Fibroblast of lung (primary cell): Measurements from ENCODE around the gene CHAT. TPM values are rescaled to one million over a fixed set of nuclear protein-coding genes. Genes with fewer than 3 reads are reported as not detected.

Source experiments
- DNase-seq, 2 donors: peaks; one replicate each; pipeline versions ENCODE4 v3.0.0 to v3.0.0-alpha.2; 2010; ENCODE audit warnings: low read depth in 2 of 2
- H2AFZ ChIP-seq: 2 replicates; pipeline ENCODE4 v1.5.1; 2012; ENCODE audit warnings: low read length, control low read depth, inconsistent platforms
- H3K27ac ChIP-seq: 2 replicates; pipeline ENCODE4 v1.5.1; 2011; ENCODE audit warnings: low read length, control low read depth; ENCODE audit not compliant: insufficient read depth
- H3K27me3 ChIP-seq: 2 replicates; pipeline ENCODE4 v1.5.1; 2011; ENCODE audit warnings: mild to moderate bottlenecking, low read length; ENCODE audit not compliant: control insufficient read depth, insufficient read depth
- H3K36me3 ChIP-seq: 2 replicates; pipeline ENCODE4 v1.5.1; 2011; ENCODE audit warnings: low read length; ENCODE audit not compliant: control insufficient read depth, insufficient read depth
- H3K4me1 ChIP-seq: 2 replicates; pipeline ENCODE4 v1.5.1; 2011; ENCODE audit warnings: low read length; ENCODE audit not compliant: control insufficient read depth, insufficient read depth; ENCODE audit errors: extremely low read depth
- H3K4me2 ChIP-seq: 2 replicates; pipeline ENCODE4 v1.5.1; 2011; ENCODE audit warnings: low read length, control low read depth; ENCODE audit not compliant: insufficient read depth; ENCODE audit errors: extremely low read depth
- H3K4me3 ChIP-seq, 4 experiments: fragments of 200-600 bp in 1 of 4; sonication (generic) in 1 of 4; replicated peaks in 1 of 4; 2 replicates each; pipeline ENCODE4 v1.5.1; 2011 to 2016; ENCODE audit warnings: low read length in 4 of 4, low read depth in 3 of 4, mild to moderate bottlenecking in 3 of 4, control low read depth in 2 of 4, inconsistent platforms in 1 of 4, mixed read lengths in 1 of 4; ENCODE audit not compliant: insufficient read depth in 1 of 4; ENCODE audit errors: control extremely low read depth in 1 of 4
- H3K79me2 ChIP-seq: 2 replicates; pipeline ENCODE4 v1.5.1; 2012; ENCODE audit warnings: mild to moderate bottlenecking, low read length, inconsistent platforms; ENCODE audit not compliant: control insufficient read depth, insufficient read depth
- H3K9ac ChIP-seq: 2 replicates; pipeline ENCODE4 v1.5.1; 2011; ENCODE audit warnings: mild to moderate bottlenecking, low read length, control low read depth; ENCODE audit not compliant: insufficient read depth
- H3K9me3 ChIP-seq: 2 replicates; pipeline ENCODE4 v1.5.1; 2012; ENCODE audit warnings: low read depth, low read length; ENCODE audit not compliant: control insufficient read depth, insufficient read depth
- H4K20me1 ChIP-seq: 2 replicates; pipeline ENCODE4 v1.5.1; 2011; ENCODE audit warnings: low read length; ENCODE audit not compliant: control insufficient read depth, insufficient read depth; ENCODE audit errors: extremely low read depth
- CTCF ChIP-seq, 2 donors: IDR thresholded peaks in 1 of 2; conservative IDR thresholded peaks in 1 of 2; 1 replicate in 1 of 2; 2 replicates in 1 of 2; pipeline ENCODE4 v1.5.1; 2011 to 2012; ENCODE audit warnings: low read length in 2 of 2, control low read depth in 1 of 2, inconsistent platforms in 1 of 2, low read depth in 1 of 2, mild to moderate bottlenecking in 1 of 2
- EZH2 ChIP-seq: IDR thresholded peaks from 2 replicates; pipeline ENCODE4 v1.5.1; 2012; ENCODE audit warnings: low read length, control low read depth, mild to moderate bottlenecking; ENCODE audit errors: missing control alignments
- polyA plus RNA-seq, 2 donors: library from polyadenylated mRNA; depleted of rRNA in 1 of 2; stranded (reverse) in 1 of 2; unstranded in 1 of 2; fragments of >200 nt; gene quantifications; 2 replicates each; pipeline ENCODE4 v1.2.1, GENCODE V29; 2011 to 2012; ENCODE audit warnings: missing spikeins in 1 of 2
- total RNA-seq: library from RNA; depleted of rRNA; stranded (reverse); fragments of >200 nt; gene quantifications from 2 replicates; pipeline ENCODE4 v1.2.1, GENCODE V29; 2014

The CHAT gene
- total and polyA plus RNA-seq, 2 donors (not counting 1 experiment from before 2014, with no cell fraction given) = not detected

DNA sequence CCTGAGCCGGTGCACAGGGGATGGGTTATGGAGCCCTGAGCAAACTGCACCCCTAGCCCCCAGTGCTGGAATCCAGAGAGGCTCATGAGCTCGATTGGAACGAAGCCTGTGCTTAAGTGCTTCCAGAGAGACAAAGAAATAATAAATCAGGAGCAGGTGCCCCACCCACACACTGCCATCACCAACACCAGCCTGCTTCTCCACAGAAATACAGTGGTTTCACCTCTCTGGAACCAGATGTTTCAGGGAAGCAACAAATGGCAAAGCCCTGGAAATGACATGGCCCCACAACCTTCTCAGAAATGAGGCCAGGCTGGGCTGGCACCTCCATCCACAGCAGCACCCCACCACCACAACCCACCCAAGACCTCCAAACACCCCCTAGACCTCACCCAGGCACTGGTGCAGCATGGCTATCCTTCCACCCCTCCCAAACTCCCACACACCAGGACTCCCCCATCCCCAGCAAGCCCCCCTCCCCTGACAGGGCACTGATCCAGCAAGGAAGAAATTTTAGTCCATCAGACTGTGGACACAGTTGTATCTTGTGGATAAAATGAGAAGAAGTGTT lies 7.8 kb upstream of the CHAT start:
- Histone ChIP-seq H3K4me2 (no peak overlapping the region), H3K9me3 (no peaks in the 10 kb centered on the region), H2AFZ (no peak overlapping the region), H3K27me3 (peaks cover 28% of the 10 kb centered on the region), H3K4me1 (no peaks in the 10 kb centered on the region), H3K27ac (no peak overlapping the region), H4K20me1 (no peaks in the 10 kb centered on the region), H3K36me3 (no peaks in the 10 kb centered on the region), H3K79me2 (no peaks in the 10 kb centered on the region), H3K9ac (no peak overlapping the region), H3K4me3 (no peak overlapping the region)
- TF ChIP-seq EZH2 (no peak), CTCF (conservative IDR thresholded peaks at IDR 0.05 in 1 of 2, IDR thresholded peaks at IDR 0.05 in 1 of 2; ENCODE audit: low read depth in 1 of 2, low read length in 2 of 2) (no peak)
- DNase-seq = no peak

DNA sequence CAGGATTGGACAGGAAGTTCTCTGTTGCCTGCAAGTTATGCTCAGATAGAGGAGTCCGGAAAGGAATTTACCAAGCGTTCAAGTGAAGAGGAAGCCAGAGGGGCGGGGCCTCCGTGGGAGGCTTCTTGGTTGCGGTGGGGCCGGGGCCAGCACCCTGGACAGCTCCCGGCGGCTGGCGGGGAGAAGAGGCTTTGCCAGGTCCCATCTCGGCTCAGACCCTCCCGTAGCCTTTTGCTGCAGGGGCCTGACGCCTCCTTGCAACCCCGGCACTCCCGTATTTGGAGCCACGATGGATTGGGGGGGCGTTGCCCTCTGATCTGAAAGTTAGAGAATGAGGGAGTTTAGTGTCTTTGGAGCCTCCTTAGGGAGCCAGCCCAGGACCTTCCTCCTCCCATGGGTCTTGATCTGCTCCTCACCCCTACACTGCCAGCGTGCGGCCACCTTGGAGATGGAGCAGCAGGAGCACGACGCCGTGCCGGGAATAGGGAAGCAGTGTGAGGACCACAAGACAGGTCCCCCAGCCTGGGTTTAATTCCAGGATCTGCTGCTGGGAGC lies 6.8 kb upstream of the CHAT start:
- Histone ChIP-seq H3K9me3 (no peaks in the 10 kb centered on the region), H2AFZ (no peak overlapping the region), H3K27me3 (peaks cover 38% of the 10 kb centered on the region), H3K27ac (no peak overlapping the region), H3K4me3 (no peak overlapping the region), H3K79me2 (no peaks in the 10 kb centered on the region), H3K4me1 (no peaks in the 10 kb centered on the region), H3K4me2 (no peak overlapping the region), H4K20me1 (no peaks in the 10 kb centered on the region), H3K36me3 (no peaks in the 10 kb centered on the region), H3K9ac (no peak overlapping the region)
- TF ChIP-seq EZH2 = no peak
- no peak for TF ChIP-seq CTCF (conservative IDR thresholded peaks at IDR 0.05 in 1 of 2, IDR thresholded peaks at IDR 0.05 in 1 of 2; ENCODE audit: low read depth in 1 of 2, low read length in 2 of 2)
- peak; percentile 48 to 63 for DNase-seq

DNA sequence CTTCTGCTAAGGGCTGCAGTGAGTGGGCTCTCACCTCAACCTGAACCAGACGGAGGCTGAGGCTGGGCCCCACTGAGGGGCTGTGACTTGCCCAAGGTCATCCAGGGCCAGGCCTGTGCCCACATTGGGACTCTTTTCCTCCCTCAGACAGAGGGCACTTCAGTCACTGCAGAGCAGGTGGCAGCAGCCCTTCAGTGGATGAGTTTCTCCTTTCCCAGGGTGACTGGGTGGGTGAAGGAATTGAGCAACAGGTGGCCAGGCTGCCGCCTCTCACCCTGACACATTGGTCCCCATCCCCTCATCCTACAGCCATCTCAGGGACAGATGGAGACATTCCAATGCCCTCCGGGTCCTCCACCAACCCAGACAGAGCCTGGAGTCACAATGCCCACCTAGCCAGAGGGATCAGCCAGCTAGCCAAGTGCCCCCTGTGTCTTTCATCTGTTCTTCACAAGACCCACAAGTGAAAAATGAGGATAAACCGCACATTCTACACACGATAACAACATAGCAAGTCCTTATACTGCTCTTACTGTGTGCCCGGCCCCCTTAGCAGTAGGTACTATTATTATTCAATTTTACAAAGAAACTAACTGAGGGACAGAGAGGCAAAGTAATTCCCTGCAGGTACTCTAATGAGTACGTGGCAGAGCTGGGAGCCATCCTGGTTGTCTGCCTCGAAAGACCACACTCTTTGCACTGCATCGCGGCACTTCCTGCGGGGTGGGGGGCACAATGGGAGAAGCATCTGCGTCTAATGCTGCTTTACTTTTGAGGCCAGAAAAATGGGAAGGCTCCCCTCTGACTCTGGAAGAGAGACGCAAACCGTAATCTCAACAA lies 5.5 kb upstream of the CHAT start:
- Histone ChIP-seq H3K4me2 (no peak overlapping the region), H3K4me3 (no peak overlapping the region), H3K27ac (no peak overlapping the region), H3K36me3 (no peaks in the 10 kb centered on the region), H4K20me1 (no peaks in the 10 kb centered on the region), H3K4me1 (no peaks in the 10 kb centered on the region), H3K79me2 (no peaks in the 10 kb centered on the region), H3K27me3 (peaks cover 52% of the 10 kb centered on the region), H2AFZ (no peak overlapping the region), H3K9ac (no peak overlapping the region), H3K9me3 (no peaks in the 10 kb centered on the region)
- DNase-seq = no peak
- peak; percentile 28 for TF ChIP-seq EZH2
- TF ChIP-seq CTCF (conservative IDR thresholded peaks at IDR 0.05 in 1 of 2, IDR thresholded peaks at IDR 0.05 in 1 of 2; ENCODE audit: low read depth in 1 of 2, low read length in 2 of 2) = no peak
